Astrocyte of the cerebellum (primary cell): ENCODE results near the gene FGF1.

Experiments used
- DNase-seq: peaks from one replicate; pipeline ENCODE4 v3.0.0-alpha.2; 2011; ENCODE audit warnings: low read depth
- H3K4me3 ChIP-seq: 2 replicates; pipeline ENCODE4 v1.5.1; 2011; ENCODE audit warnings: mild to moderate bottlenecking, low read depth, low read length, moderate library complexity
- in situ Hi-C: cut with HindIII; loops from 2 replicates; pipeline ENCODE4 v1.10.0; 2017; ENCODE audit warnings: low sequenced_read_pairs
- TF ChIP-seq, protein P1 (sequence below): IDR thresholded peaks from 2 replicates; pipeline ENCODE4 v1.5.1; 2012; ENCODE audit warnings: low read length, low read depth, moderate library complexity, mild to moderate bottlenecking; ENCODE audit errors: missing control alignments

Gene FGF1

DNA sequence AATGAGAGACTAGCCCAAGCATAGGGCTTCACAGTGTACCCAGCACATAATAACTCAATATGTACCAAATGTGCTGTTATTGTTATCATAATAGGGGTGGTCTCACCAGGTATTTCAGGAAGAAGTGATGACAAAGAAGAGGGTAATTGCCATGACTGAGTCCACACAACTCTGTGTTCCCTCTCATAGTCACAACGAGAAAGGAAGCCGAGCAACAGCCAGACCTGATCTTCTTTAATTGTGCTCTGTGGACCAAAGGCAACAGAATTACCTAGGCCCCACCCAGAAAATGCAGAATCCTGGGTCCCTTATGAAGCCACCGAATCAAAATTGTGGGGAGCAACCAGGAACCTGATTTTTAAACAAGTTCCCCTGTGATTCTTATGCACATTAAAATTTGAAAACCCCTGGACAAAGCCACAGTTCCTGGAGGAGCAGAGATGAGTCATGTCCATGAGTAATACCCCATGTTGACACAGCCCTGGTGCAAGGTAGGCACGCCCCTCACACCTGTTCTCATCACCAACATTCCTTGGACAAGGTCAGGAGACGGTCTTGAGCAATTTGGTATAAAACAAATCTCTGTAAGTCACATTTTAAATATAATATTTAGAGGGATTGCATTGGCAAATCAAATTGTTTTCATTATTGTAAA, 5.2 kb downstream of the FGF1 start:
- TF ChIP-seq, protein P1, sequence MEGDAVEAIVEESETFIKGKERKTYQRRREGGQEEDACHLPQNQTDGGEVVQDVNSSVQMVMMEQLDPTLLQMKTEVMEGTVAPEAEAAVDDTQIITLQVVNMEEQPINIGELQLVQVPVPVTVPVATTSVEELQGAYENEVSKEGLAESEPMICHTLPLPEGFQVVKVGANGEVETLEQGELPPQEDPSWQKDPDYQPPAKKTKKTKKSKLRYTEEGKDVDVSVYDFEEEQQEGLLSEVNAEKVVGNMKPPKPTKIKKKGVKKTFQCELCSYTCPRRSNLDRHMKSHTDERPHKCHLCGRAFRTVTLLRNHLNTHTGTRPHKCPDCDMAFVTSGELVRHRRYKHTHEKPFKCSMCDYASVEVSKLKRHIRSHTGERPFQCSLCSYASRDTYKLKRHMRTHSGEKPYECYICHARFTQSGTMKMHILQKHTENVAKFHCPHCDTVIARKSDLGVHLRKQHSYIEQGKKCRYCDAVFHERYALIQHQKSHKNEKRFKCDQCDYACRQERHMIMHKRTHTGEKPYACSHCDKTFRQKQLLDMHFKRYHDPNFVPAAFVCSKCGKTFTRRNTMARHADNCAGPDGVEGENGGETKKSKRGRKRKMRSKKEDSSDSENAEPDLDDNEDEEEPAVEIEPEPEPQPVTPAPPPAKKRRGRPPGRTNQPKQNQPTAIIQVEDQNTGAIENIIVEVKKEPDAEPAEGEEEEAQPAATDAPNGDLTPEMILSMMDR = no peak
- DNase-seq = no peak
- in situ Hi-C loops = loop anchor here (25.0 kb wide), 1 partner anchor 518 kb away; no protein-coding TSS in a partner anchor
- no peak overlapping the region for H3K4me3 ChIP-seq

DNA sequence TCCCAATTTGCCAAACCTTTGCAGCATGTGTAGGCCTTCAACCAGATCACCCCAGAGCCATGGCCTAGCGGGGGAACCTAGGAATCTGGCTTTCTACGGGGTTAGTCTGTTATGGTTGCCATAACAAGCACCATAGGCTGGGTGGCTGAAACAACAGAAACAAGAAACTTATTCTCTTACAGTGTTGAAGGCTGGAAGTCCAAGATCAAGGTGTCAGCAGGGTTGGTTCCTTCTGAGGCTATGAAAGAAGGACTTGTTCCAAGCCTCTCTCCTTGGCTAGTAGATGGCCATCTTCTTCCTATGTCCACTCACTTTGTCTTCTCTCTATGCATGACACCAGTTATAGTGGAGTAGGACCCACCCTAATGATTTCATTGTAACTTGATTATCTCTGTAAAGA, 6.1 kb downstream of the FGF1 start:
- DNase-seq = no peak
- H3K4me3 ChIP-seq = no peak overlapping the region
- TF ChIP-seq, protein P1 = no peak
- in situ Hi-C loops = loop anchor here (25.0 kb wide), 1 partner anchor 517 kb away; no protein-coding TSS in a partner anchor

- H3K4me3 ChIP-seq = no peak overlapping the region
- in situ Hi-C loops = loop anchor here (25.0 kb wide), 1 partner anchor 516 kb away; no protein-coding TSS in a partner anchor
- no peak for DNase-seq
- TF ChIP-seq, protein P1 = no peak
Observed at GRCh38 chr5:142678529-142678928, 7.4 kb downstream of the FGF1 start.

- TF ChIP-seq, protein P1 = no peak
- in situ Hi-C loops = loop anchor here (25.0 kb wide), 1 partner anchor 515 kb away; no protein-coding TSS in a partner anchor
- no peak for DNase-seq
- no peak overlapping the region for H3K4me3 ChIP-seq
Observed at GRCh38 chr5:142677198-142677597, 8.7 kb downstream of the FGF1 start.

DNA sequence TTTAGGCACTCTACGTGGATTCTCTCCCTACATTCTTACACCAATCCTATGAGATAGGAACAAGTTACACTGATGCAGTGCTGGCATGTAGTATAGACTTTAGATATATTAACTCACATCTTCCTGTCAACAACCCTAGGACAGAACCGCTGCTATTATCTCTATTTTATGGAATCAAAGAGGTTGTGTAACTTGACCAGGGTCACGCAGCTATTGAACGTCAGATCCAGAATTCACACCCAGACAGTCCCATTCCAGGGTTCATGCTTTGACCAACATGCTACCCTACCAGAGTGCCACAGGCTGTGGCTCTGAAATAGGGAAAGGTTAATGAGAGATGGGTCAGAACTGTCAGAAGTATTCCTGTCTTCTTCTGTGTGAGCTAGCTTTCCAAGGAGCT, 9.6 kb downstream of the FGF1 start:
- in situ Hi-C loops = loop anchor here (25.0 kb wide), 1 partner anchor 514 kb away; no protein-coding TSS in a partner anchor
- DNase-seq = no peak
- TF ChIP-seq, protein P1 = no peak
- H3K4me3 ChIP-seq = no peak overlapping the region

DNA sequence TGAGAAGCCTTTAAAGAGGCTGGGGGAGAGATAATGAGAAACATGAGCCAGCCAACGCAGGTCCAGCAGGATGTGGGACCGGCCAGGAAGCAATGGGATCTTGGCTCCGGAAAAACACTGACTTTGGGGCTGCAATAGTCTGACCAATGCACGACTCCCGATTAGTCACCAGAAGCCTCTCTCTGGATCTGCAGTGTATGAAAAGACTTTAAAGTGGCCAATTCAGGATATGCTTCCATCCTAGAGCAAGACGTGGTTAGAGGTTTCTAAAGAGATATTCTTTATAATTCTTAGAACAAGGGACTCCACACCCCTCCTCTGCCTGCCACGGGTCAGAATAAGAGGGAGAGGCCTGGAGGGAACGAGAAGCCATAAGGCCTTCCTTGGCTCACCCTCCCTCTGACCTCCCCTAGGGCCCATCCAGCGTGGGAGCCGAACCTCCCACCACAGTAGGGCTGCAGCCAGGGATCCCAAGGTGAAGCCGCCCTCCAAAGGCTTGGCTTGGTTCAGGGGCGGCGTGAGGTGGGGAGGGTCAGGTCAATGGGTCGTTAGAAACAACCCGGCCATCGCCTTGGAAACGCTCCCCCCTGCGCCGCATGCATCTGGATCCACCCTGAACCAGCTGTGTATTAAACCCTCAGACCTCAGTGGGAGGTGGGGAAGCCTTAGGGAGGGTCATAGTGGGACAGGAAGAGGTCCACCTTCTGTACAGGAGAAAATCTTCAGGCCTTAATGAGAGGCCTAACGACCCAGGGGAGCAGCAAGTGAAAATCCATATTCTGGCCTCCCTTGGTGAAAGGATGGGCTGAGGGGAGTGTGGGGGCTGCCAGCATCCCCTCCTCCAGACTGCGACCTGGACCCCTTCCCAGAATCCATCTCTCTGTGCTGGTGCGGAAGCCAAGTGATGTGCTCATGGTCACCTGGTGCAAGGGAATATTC, 11.1 kb downstream of the FGF1 start:
- TF ChIP-seq, protein P1 = no peak
- H3K4me3 ChIP-seq = no peak overlapping the region
- peak; percentile 58 for DNase-seq
- in situ Hi-C loops = loop anchor here (25.0 kb wide), 1 partner anchor 512 kb away; no protein-coding TSS in a partner anchor
